CD4-positive, alpha-beta T cell treated with Interleukin-17A for 4 hours (primary cell): ENCODE measurements around the gene SMARCC2.
A peak's percentile ranks its signal among the peaks of the same experiment; 100 is the strongest.

ENCODE experiments used
- DNase-seq: peaks from one replicate; pipeline ENCODE4 v3.0.0-alpha.2; 2020; ENCODE audit warnings: mixed read lengths

SMARCC2 gene

DNA sequence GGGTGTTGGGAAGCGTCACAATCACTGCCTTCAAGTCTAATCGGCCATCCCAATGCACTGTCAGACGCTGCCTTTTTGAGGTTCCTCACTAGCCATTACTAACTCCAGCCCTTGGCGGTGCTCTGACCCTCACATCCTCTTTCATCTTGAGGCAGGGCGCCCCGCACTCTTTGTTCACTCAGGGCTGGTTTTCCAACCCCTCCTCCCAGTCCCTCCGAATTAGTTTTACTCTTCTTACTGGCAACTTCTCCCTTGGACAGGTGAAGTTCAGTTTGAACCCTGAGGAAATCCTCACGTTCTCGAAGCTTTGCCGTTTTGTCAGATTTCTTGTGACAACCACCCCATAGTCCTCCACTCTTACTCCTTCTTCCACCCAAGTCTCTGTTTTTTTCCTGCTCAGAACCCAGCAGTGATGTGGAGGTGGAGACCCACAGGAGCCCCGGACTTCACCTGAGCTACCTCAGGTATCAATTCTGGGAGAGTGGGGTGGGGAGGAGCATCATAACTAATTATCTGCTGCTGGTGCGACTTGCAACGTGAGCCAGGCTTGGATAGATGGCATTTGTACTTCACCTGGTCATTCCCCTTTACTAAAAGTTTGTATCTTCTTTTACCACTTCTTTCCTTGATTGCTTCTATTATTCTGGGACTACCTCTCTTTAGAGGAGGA, 70.5 kb downstream of the SMARCC2 start:
- no peak for DNase-seq

- peak; percentile 95 for DNase-seq
Measured at GRCh38 chr12:56117778-56118687, 71.2 kb downstream of the SMARCC2 start, which contains the start of gene ZC3H10. Gene ZC3H10 (plus strand): TSS chr12:56118266. CDS start chr12:56120563, 2,297 bp downstream.

- peak; percentile 24 for DNase-seq
Measured at GRCh38 chr12:56117082-56117706, 72.1 kb downstream of the SMARCC2 start.

GRCh38 chr12:56116267-56117081, 72.8 kb downstream of the SMARCC2 start, which contains the start of gene RPL41:
Gene RPL41 (plus strand): TSS chr12:56116633.
- peak; percentile 95 for DNase-seq

GRCh38 chr12:56115329-56115728, 74.0 kb downstream of the SMARCC2 start:
- no peak for DNase-seq

DNA sequence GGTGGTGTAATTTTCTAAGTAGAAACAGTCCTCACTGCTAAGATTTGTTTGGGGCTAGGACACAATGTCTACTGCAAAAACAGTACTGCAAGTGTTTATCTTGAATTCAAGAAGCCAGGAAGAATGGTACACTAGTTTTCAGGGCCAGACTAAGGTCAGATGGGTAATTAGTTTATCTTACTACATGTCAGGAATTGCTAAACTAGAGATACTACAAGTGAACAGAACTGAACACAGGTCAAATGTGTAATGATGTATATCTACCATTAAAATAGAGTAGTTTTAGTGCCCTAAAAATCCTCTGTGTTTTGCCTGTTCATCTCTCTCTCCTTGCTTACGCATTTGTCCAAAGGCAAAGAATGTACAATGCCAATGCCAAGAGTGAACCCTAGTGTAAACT, 75.2 kb downstream of the SMARCC2 start:
- no peak for DNase-seq
